Fibroblast of skin of left biceps (primary cell): ENCODE measurements around the gene PRDM13.
A peak's percentile ranks its signal among the peaks of the same experiment; 100 is the strongest.
"Not testable (repeated sequence)": the region's sequence is repeated elsewhere in the genome, so short reads cannot be mapped to it uniquely, and the experiment has no call there.

Source experiments
- DNase-seq, 2 experiments: peaks; one replicate each; pipeline ENCODE4 v3.0.0-alpha.2; 2013; ENCODE audit warnings: low read depth in 2 of 2

Gene PRDM13

DNA sequence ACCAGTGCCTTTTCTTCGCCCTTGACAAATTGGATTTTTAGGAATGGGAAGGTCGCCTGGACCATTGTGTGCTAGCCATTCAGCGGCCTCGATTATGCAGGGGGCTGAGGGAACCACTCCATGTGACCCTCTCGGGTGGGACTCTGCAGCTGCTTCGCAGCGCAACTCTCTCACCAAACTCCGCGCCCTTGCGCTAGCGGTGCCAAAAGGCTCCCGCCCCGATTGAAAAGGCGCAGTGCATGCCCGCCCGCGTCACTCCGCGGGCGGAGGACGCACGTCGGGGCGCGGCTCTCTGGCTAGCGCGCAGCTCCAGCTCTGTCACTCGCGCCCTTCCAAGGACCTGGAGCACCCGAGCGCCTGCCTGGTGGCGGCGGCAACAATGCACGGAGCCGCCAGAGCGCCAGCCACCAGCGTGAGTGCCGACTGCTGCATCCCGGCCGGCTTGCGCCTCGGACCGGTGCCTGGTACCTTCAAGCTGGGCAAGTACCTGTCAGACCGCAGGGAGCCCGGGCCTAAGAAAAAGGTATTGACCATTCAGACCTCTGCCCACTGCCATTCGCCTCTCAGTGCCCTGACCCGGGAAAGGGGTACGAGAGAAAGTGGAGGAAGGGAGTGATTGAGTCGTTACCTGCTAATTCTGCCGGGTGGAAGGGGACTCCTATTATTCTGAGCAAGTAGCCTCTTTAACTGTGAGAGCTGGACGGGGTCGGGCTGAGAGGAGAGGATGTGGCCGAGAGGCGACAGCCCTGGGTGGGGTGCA, at the start of gene PRDM13:
TSS of gene PRDM13 (plus strand) at position 178 of the 760 bp plus-strand sequence. CDS start at position 380, 202 bp downstream.
- DNase-seq: no peak

DNA sequence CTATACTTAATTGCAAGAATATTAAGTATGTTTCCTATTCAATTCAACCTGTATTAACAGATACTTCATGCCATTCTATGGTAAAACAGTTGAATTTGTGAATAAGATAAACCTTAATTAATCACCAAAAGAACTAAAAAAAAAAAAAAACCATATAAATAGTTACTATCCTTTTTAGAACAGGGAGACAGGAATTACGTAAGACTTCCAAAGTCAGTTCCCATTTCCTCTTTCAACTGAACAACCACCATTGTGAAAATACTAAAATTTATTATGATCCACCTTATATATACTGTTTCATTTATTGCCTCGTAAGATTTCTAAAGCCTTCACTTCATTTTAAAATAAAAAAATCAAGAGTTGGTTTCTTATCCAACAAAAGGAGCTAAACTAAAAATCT, 47.6 kb upstream of the PRDM13 start:
- DNase-seq: no peak

DNA sequence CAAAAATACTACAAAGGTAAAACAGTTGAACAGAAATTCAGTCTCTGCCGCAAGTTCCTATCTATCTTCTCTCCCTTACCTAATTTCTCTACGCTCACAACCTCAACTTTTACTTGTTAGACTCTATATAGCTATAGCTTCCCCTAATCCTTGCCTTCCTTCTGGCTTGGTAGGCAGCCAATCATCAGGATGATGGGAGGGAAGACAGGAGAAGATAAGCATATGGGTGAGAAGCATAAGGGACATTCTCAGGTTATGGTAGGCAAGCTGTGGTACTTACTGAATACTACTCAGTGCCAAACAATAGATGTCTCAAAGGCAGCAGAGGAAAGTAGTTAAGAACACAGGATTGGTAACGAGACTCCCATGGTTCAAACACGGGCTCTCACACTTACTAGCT, 46.0 kb upstream of the PRDM13 start:
- no peak for DNase-seq

DNA sequence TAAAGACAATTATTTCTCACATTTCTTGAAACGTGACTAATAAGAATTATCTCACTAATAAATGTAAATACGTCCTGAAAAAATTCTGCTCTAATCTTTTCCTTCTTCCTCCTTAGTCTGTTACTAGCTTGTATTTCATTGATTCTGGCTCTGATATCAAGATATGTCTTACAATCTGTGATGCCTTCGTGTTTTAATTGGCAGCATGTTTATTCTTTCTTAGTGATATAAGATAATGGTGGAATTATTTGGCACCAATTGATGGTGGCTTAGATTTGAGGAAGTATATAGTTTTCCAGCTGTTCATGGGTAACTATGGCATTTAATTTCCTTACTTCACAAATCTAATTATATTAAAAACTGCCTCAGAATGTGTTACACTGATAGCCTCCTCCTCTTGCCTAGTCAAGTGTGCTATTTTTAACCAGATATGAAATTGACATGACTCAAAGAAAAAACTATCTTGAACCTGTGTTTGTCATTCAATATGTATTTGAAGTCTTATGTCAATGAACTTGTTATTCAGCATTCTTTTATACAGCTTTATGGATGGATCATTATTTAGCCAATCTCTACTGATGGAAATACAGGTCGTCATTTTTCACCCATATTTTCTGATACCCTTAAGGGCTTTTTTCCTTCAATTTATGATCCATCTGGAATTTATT, 43.4 kb upstream of the PRDM13 start:
- no peak for DNase-seq

DNA sequence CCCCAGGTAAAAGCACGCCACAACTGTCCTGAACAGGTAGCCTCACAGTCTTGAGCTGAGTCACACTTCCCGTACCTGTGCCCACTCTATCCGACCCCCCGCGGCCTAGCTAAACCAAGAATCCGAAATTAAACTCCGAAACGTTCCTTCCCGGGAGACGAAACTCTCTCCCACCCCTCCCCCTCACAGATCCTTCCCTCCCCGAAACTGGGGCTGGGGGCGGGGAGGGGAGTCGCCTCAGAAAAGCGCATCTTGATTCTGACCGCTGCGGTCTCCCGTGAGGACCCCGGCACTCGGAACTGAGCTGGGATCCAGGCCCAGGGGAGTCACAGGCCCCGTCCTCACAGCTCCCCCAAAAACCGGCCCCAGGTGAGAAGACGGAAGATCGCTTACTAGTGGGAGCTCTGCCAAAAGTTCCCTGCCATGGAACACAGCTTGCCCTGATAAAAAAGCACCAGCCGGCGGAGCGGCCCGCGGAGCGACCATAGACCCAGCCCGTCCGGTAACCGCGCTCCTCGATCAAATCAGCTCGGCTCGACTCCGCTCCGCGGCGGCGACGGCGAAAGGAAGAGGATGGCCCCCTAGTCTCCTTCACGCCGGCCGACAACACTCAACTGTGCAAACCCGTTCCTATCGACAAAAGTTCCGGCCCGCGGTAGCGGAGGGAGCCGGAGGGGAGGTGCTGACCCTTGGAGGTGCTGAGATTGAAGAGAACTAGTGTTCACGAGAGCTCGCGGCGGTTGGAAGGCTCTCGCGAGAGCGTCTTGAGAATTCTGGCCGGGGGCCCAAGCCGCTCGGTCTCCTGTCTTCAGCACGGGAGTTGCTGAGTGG, 38.3 kb upstream of the PRDM13 start, which contains the start of gene CCNC:
TSS of gene CCNC (minus strand) at position 558 of the 831 bp plus-strand sequence. CDS start at position 425, 133 bp downstream.
- DNase-seq: peak; percentile 95

DNA sequence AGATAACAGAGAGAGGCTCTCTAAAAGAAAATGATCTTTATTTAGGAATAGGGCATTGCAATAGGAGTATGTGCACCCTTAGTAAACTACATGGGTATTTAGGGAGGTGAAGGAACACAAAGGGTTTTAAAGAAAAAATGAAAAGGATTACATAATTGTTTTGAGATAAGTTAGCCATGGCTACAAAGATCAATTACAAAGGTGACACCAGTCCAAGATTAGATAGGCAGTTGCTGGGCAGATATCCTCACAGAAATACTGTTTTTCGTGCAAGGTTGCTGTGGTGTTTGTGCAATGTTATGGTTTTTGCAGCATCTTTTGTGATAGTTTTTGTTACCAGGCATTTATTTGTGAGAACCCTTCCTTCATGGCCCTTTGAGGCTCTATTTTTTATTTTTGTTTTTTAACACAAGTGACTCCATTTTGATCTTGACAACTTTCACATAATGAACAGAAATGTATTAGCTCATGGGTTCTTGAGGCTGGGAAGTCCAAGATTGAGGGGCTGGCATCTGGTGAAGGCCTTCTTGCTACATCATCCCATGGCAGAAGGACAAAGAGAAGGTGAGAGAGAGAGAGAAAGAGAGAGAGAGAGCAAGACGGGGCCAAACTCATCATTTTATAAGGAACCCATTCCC, 32.5 kb upstream of the PRDM13 start:
- no peak for DNase-seq

DNA sequence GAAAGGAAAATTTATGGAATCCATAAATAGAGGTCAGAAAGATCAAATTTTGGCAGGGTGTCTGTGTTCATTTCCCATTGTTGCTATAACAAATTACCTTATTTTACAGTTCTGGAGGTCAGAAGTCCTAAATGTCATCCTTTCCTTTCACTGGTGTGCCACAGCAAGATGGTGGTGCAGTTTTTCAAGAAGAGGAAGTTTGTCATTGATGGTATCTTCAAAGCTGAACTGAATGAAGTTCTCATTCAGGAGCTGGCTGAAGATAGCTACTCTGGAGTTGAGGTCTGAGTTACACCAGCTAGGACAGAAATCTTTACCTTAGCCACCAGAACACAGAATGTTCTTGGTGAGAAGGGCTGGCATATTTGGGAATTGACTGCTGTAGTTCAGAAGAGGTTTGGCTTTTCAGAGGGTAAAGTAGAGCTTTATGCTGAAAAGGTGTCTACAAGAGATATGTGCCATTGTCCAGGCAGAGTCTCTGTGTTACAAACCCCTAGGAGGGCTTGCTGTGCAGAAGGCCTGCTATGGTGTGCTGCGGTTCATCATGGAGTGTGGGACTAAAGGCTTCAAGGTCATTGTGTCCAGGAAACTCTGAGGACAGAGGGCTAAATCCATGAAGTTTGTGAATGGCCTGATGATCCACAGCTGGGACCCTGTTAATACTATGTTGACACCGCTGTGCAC, 30.9 kb upstream of the PRDM13 start:
- no peak for DNase-seq

DNA sequence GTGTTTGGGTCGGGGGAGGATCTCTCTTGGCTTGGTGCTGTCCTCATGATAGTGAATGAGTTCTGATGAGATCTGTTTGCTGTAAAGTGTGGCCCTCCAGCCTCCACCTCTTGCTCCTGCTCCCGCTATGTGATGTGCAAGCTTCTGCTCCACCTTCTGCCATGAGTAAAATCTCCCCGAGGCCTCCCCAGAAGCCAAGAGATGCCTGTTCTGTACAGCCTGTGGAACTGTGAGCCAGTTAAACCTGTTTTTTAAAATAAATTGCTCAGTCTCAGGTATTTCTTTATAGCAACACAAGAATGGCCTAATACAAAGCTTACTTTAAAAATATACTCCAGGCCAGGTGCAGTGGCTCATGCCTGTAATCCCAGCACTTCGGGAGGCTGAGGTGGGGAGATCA, 26.9 kb upstream of the PRDM13 start:
- DNase-seq: no peak

DNA sequence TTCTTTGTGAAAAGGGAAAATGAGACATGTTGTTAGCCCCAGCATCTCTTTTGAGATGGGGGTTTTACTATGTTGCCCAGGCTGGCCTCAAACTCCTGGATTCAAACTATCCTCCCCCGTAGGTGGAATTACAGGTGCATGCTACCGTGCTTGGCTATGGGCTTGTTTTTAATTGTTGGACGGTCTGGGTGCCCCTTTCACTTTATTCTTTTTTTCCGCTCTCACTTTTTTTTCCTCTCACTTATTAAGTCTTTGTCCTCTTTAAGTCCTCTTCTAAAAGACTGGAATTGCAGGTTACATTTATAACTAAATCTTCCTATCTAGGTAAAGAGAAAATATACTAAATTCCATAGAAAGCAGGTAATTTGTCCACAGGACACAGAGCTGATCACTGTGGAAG, 18.8 kb upstream of the PRDM13 start:
- no peak for DNase-seq

DNA sequence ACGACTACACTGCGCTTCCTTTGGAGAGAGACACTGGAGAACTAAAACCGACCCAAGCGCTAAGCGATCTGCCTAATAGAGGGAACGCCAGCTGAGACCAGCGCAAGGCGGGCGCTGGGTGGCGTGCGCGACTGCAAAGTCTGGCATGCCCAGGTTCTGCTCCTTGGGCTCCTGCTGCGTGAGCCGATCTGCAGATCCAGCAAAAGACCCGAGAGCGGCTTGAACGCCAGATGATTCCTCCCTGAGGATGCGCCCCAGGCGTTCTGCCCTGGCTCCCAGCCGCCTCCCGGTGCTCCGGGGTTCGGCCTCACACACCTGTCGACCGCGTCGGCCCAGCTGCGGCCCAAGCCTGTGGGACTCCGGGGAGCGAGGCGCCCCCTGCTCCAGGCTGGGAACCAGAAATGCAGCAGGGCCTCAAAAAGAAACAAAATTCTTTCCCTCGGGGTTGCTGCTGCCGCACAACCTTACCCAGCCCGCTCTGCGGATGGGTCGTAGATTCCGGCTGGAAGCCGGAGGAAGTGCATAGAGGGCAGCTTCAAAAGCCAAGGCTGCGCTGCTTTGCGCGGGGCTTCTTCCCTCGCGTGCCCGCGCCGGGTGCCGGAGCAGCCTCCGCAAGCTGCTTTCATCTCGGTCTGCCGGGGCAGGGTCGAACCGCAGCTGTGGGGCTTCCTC, 17.9 kb upstream of the PRDM13 start:
- DNase-seq: no peak

DNA sequence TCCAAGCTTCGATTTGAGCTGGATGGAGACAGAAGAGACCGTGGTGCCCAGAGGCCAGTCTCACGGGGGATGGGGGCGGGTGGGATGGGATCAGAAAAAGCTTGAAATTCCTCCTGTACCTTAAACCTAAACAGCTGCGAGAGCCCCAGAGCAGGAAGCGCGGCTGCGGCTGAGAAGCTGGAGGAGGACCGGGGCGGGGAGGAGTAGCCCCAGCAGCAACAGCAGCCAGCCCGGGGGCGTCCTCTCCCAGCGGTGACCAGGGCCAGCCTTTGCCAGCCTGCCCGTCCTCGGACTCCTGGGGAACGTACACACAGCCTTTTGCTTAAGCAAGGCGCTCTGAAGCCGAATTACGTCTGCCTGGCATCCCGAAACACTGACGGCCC, 17.4 kb upstream of the PRDM13 start:
- no peak for DNase-seq

DNA sequence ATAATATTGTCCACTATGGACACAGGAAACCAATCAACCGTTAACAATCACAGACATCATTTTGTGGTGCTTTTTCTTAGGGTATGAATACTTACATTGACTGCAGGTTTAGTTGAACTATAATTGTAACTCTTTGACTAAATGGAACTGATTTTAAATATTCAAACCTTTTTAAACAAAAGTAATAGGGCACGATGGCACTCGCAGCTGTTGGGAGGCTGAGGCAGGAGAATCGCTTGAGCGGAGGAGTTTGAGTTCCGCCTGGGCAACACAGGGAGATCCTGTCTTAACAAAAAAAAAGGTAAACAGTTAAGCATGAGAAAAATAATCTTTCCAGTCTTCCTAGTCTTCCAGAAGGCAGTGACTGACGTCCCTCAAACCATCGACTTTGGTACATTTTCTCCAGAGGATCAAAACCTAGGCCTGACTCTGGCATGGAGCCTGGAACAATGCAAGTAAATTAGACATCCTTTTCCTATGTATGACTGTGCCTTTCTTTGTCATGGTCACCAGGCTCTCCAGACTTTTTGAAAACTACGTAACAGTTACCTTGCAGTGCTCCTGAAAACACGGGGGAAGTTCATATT, 16.6 kb upstream of the PRDM13 start:
- no peak for DNase-seq

DNA sequence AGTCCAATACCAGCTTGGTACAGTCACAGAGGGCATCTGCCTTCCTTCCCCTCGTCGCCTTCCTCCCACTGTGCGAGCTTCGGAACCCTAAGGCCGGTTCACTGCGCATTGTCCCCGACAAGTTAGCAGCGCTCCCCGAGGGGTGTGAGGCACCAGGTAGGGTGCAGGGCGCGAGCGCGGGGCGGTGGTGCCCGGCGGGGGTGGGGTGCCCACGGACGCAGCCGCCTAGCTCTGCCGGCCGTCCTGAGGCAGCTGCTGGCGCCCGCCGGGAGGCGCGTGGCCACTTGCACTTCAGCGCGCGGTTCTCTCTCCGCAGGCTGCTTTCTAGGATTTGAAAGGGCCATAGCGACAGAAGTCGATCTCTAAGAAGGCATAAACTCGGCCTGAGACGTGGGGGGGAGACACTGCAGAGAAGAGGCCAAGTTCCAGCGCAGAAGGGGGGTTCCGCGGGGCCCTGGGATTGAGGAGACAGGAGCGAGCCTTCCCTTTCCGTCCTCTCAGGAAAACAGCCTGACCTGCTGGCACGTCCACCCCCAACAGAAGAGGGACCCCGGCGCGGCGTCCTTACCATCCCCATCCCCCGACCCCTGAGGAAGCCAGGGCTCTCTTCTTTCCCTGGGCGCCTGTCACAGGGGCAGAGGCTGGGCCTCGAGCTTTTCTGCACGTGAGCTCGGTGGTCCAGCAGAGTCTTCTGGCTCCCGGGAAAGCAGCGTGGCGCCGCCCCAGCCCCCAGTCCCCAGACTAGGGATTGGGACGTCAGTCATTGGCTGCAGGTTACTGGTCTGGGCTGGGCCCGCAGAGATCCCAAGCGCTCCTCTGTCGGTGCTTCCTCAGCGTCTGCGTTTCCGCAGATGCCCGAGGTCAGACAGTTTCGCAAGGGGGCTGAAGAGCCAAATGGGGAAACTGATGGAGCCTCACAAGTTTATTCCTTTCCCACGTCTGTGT, 15.6 kb upstream of the PRDM13 start:
- DNase-seq: no peak

DNA sequence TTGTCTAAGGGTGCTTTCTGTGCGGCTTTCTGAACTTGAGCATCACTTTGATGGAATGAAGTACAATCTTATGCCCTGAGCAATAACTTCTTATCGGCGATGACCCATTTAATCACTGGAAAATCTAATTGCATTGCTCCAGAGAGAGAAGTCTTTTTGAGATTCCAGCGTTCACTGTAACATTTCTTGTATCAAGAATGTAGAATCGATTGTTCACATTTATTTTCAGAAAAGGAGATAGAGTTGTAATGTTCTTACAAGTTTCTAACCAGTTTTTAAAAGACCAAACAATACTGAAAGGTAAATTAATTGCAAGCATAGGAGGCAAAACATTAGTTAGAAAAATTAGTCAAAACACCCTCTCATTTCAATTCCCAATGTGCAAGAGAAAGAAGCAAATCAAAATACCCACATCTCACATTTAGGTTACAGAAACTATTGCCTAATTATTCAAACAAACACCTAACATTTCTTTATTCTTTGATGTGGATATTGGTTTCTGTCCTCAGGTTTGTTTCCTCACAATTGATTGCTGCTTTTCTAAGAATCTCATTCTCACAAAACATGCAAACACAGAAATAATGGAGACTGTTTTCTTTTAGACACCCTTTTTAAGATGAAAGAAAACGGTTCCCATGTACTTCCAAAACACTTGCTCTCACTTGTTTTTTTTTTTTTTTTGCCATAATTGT, 14.8 kb upstream of the PRDM13 start:
- no peak for DNase-seq

DNA sequence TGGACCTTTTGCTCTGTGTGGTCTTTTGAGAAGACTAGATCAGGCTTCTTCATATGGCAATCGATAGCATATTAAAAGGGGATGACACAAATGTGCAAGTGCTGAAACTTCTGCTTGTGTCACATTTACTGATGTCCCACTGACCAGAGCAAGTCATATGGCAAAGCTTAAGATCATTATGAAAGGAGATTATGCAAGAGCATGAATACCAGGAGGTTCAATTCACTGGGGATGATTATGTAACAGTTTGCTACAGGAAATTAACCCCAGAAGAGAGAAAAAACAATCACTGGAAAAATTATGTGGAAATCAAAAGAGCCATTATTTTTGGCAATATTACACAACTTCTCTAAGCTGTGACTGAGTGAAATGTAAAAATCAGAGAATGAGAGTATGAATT, 13.7 kb upstream of the PRDM13 start:
- DNase-seq: no peak

DNA sequence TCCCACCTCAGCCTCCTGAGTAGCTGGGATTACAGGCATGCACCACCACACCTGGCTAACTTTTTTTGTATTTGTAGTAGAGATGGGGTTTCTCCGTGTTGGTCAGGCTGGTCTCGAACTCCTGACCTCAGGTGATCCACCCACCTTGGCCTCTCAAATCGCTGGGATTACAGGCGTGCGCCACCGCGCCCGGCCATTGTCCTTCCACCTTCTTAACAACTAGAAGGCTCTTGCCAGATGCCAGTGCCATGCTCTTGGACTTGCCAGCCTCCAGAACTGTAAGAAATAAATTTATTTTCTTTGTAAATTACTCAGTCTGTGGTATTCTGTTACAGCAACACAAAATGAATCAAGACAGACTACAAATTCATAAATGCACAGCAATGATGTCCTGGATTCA, 11.9 kb upstream of the PRDM13 start:
- DNase-seq: not testable (repeated sequence)

DNA sequence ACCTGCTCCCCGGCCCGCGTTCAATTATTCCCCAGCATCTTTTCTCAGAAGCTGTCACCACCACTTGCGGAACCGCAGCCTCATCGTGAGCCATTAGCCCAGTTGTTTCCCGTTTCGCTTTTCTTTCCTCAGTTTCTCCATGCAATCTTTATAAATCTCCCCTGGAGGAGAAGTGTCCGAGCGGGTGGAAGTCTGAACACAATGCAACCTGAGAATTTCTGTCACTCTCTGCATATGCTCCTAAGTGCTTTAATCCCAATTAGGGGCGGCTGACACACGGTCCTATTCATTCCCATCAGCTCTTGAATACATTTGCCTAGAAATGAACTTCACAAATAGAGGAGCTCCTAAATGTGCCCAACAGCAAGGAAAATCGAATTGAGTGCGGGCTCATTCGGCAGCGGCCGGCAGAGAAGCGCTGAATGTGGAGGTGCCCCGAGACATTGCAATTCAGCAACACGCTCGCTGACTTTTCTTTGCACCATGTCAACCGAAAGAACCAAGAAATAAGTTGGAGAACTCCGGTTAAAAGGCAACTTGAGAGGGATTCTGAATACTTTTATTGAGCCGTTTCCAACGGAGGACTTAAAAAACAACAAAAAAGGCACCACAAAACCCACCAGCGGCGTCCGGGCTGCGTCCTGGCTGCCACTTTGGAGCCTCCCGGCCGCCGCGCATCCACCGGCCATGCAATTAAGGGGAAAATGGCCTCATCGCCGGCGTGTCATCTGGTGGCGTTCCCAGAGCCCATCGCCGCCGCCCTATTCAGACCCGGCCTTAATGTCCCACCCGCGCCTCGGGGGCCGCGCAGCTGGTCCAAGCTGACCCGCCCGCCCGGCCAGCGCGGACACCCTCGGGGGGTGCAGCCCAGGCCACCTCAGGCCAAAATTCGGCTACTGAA, 3.9 kb upstream of the PRDM13 start:
- DNase-seq: no peak
